LNCAP (cell line): ENCODE measurements around the gene PPP1R14D.

Source experiments
- CTCF ChIP-seq: fragments of 450-650 bp; IDR thresholded peaks from 2 replicates; pipeline ENCODE4 v1.5.1; 2017; ENCODE audit warnings: mild to moderate bottlenecking

The PPP1R14D gene

GRCh38 chr15:40846841-40847222 lies 18.3 kb upstream of the PPP1R14D start:
- TF ChIP-seq CTCF: no peak

GRCh38 chr15:40845511-40846284 lies 17.2 kb upstream of the PPP1R14D start:
- TF ChIP-seq CTCF: no peak

GRCh38 chr15:40845036-40845435 lies 16.5 kb upstream of the PPP1R14D start:
- no peak for TF ChIP-seq CTCF

- TF ChIP-seq CTCF: no peak; the same call in 1 of the 2 replicates
Measured at GRCh38 chr15:40844696-40845030, 16.2 kb upstream of the PPP1R14D start.

GRCh38 chr15:40843885-40844695 lies 15.6 kb upstream of the PPP1R14D start, which contains the start of gene SPINT1:
TSS of gene SPINT1 (plus strand) at chr15:40844048. CDS start at chr15:40844555, 507 bp downstream.
- no peak for TF ChIP-seq CTCF

GRCh38 chr15:40843261-40843884 lies 14.9 kb upstream of the PPP1R14D start:
- no peak for TF ChIP-seq CTCF

- no peak for TF ChIP-seq CTCF
Measured at GRCh38 chr15:40841741-40842140, 13.2 kb upstream of the PPP1R14D start.
